Mammary epithelial cell (primary cell): ENCODE measurements around the gene HSPA2.

ENCODE experiments used
- EZH2 ChIP-seq: IDR thresholded peaks from 2 replicates; pipeline ENCODE4 v1.6.1; 2012; ENCODE audit warnings: low read length, inconsistent platforms, borderline replicate concordance
- TF ChIP-seq, protein P1 (sequence below), 2 donors: IDR thresholded peaks in 1 of 2; conservative IDR thresholded peaks in 1 of 2; 2 replicates each; pipeline ENCODE4 v1.5.1; 2011 to 2012; ENCODE audit warnings: inconsistent platforms in 2 of 2, low read length in 2 of 2, mild to moderate bottlenecking in 2 of 2, control low read depth in 1 of 2, low read depth in 1 of 2; ENCODE audit not compliant: insufficient read depth in 1 of 2; ENCODE audit errors: extremely low read depth in 1 of 2

GRCh38 chr14:64504310-64504896, 36.1 kb upstream of the HSPA2 start, which contains the start of gene ZBTB1:
- TF ChIP-seq, protein P1, sequence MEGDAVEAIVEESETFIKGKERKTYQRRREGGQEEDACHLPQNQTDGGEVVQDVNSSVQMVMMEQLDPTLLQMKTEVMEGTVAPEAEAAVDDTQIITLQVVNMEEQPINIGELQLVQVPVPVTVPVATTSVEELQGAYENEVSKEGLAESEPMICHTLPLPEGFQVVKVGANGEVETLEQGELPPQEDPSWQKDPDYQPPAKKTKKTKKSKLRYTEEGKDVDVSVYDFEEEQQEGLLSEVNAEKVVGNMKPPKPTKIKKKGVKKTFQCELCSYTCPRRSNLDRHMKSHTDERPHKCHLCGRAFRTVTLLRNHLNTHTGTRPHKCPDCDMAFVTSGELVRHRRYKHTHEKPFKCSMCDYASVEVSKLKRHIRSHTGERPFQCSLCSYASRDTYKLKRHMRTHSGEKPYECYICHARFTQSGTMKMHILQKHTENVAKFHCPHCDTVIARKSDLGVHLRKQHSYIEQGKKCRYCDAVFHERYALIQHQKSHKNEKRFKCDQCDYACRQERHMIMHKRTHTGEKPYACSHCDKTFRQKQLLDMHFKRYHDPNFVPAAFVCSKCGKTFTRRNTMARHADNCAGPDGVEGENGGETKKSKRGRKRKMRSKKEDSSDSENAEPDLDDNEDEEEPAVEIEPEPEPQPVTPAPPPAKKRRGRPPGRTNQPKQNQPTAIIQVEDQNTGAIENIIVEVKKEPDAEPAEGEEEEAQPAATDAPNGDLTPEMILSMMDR (conservative IDR thresholded peaks at IDR 0.05 in 1 of 2, IDR thresholded peaks at IDR 0.05 in 1 of 2; ENCODE audit: extremely low read depth in 1 of 2, insufficient read depth in 1 of 2, low read depth in 1 of 2, low read length in 2 of 2): no peak
- TF ChIP-seq EZH2: no peak
